CD14-positive monocyte (primary cell): ENCODE measurements around the gene NPIPA5. TPM values are rescaled to one million over a fixed set of nuclear protein-coding genes. Genes with fewer than 3 reads are reported as not detected.
"Not testable (repeated sequence)": the region's sequence is repeated elsewhere in the genome, so short reads cannot be mapped to it uniquely, and the experiment has no call there.

Experiments
- DNase-seq, 3 donors: peaks; one replicate each; pipeline ENCODE4 v3.0.0-alpha.2; 2011 to 2022
- H2AFZ ChIP-seq: 2 replicates; pipeline ENCODE4 v1.6.0; 2012; ENCODE audit warnings: mild to moderate bottlenecking, low read depth, low read length, inconsistent platforms; ENCODE audit not compliant: insufficient read depth, poor library complexity, severe bottlenecking
- H3K27ac ChIP-seq, 2 donors: 1 replicate in 1 of 2; 2 replicates in 1 of 2; pipeline ENCODE4 v1.5.1; 2012 to 2013; ENCODE audit warnings: low read length in 2 of 2, control low read depth in 1 of 2, inconsistent platforms in 1 of 2, low read depth in 1 of 2, mild to moderate bottlenecking in 1 of 2
- H3K27me3 ChIP-seq, 2 donors: one replicate each; pipeline versions ENCODE4 v1.6.0 to v1.6.1; 2011 to 2013; ENCODE audit warnings: low read length in 2 of 2; ENCODE audit not compliant: control insufficient read depth in 2 of 2, insufficient read depth in 2 of 2
- H3K36me3 ChIP-seq, 2 donors: replicated peaks in 1 of 2; 1 replicate in 1 of 2; 2 replicates in 1 of 2; pipeline versions ENCODE4 v1.5.1 to v1.6.1; 2012 to 2013; ENCODE audit warnings: low read length in 2 of 2, control low read depth in 1 of 2, inconsistent platforms in 1 of 2, mild to moderate bottlenecking in 1 of 2; ENCODE audit not compliant: insufficient read depth in 2 of 2, control insufficient read depth in 1 of 2
- H3K4me1 ChIP-seq, 2 donors: 1 replicate in 1 of 2; 2 replicates in 1 of 2; pipeline versions ENCODE4 v1.5.1 to v1.6.1; 2012 to 2013; ENCODE audit warnings: low read length in 2 of 2, control low read depth in 1 of 2, inconsistent platforms in 1 of 2, mild to moderate bottlenecking in 1 of 2, moderate library complexity in 1 of 2; ENCODE audit not compliant: insufficient read depth in 2 of 2, control insufficient read depth in 1 of 2
- H3K4me2 ChIP-seq: replicated peaks from 2 replicates; pipeline ENCODE3; 2012; ENCODE audit warnings: low read length, moderate library complexity, mild to moderate bottlenecking; ENCODE audit not compliant: poor library complexity, severe bottlenecking; ENCODE audit errors: extremely low read depth
- H3K4me3 ChIP-seq, 3 experiments: fragments of 200-600 bp in 1 of 3; sonication (generic) in 1 of 3; replicated peaks in 1 of 3; 1 replicate in 2 of 3; 2 replicates in 1 of 3; pipeline ENCODE4 v1.5.1; 2011 to 2013; ENCODE audit warnings: low read length in 3 of 3, mild to moderate bottlenecking in 3 of 3, control low read depth in 2 of 3, low read depth in 2 of 3, inconsistent platforms in 1 of 3, moderate library complexity in 1 of 3
- H3K79me2 ChIP-seq: 2 replicates; pipeline ENCODE4 v1.6.0; 2012; ENCODE audit warnings: mild to moderate bottlenecking, control low read depth, inconsistent platforms, low read length, moderate library complexity; ENCODE audit not compliant: insufficient read depth
- H3K9ac ChIP-seq: 2 replicates; pipeline ENCODE4 v1.6.0; 2017; ENCODE audit warnings: low read length, mild to moderate bottlenecking; ENCODE audit not compliant: insufficient read depth, poor library complexity, severe bottlenecking
- H3K9me3 ChIP-seq, 2 donors: replicated peaks in 1 of 2; 1 replicate in 1 of 2; 2 replicates in 1 of 2; pipeline versions ENCODE4 v1.5.1 to v1.6.1; 2012 to 2013; ENCODE audit warnings: low read length in 2 of 2, control low read depth in 1 of 2; ENCODE audit not compliant: control insufficient read depth in 1 of 2, insufficient read depth in 1 of 2
- H4K20me1 ChIP-seq: 2 replicates; pipeline ENCODE4 v1.6.0; 2012; ENCODE audit warnings: mild to moderate bottlenecking, low read length, control low read depth, moderate library complexity; ENCODE audit not compliant: insufficient read depth
- H3K27ac Mint-ChIP-seq, 7 donors: one replicate each; pipeline ENCODE4 v1.8.0; 2020; ENCODE audit warnings: mild to moderate bottlenecking in 7 of 7, mixed read lengths in 7 of 7, moderate library complexity in 6 of 7, inconsistent platforms in 2 of 7
- H3K27me3 Mint-ChIP-seq, 3 donors: one replicate each; pipeline ENCODE4 v1.8.0; 2021 to 2022; ENCODE audit warnings: low read depth in 3 of 3, mild to moderate bottlenecking in 3 of 3, mixed read lengths in 3 of 3, moderate library complexity in 3 of 3, inconsistent platforms in 1 of 3
- H3K36me3 Mint-ChIP-seq, 2 donors: one replicate each; pipeline ENCODE4 v1.8.0; 2020; ENCODE audit warnings: mixed read lengths in 2 of 2, inconsistent platforms in 1 of 2, mild to moderate bottlenecking in 1 of 2
- H3K4me1 Mint-ChIP-seq: one replicate; pipeline ENCODE4 v1.8.0; 2020; ENCODE audit warnings: mild to moderate bottlenecking, mixed read lengths
- H3K4me3 Mint-ChIP-seq, 2 donors: one replicate each; pipeline ENCODE4 v1.8.0; 2020; ENCODE audit warnings: mild to moderate bottlenecking in 2 of 2, mixed read lengths in 2 of 2, moderate library complexity in 1 of 2
- H3K9me3 Mint-ChIP-seq, 7 donors: one replicate each; pipeline ENCODE4 v1.8.0; 2020 to 2022; ENCODE audit warnings: mixed read lengths in 7 of 7, mild to moderate bottlenecking in 6 of 7, moderate library complexity in 6 of 7, inconsistent platforms in 2 of 7
- WGBS: methylation state at CpG from one replicate; pipeline ENCODE4 v1.1.5; 2013; ENCODE audit warnings: missing lambda C conversion rate; ENCODE audit not compliant: insufficient coverage; 5-methylcytosine and 5-hydroxymethylcytosine counted together
- intact Hi-C, 2 donors: fragments of 100-400 bp; cut with micrococcal nuclease; formaldehyde crosslinking; loops; one replicate each; pipeline versions ENCODE4 v1.15.0 to v1.15.1; 2023
- polyA plus RNA-seq, 3 donors: library from polyadenylated mRNA; depleted of rRNA in 1 of 3; unstranded in 2 of 3; stranded (reverse) in 1 of 3; fragments of 300-500 nt in 2 of 3; fragments of >200 nt in 1 of 3; fragmentation: Illumina TruSeq in 2 of 3; gene quantifications; 1 replicate in 2 of 3; 2 replicates in 1 of 3; pipeline ENCODE4 v1.2.3, GENCODE V29; 2012 to 2021

NPIPA5 gene
- polyA plus RNA-seq, 3 donors, result 16.2 TPM; not detected in 2

DNA sequence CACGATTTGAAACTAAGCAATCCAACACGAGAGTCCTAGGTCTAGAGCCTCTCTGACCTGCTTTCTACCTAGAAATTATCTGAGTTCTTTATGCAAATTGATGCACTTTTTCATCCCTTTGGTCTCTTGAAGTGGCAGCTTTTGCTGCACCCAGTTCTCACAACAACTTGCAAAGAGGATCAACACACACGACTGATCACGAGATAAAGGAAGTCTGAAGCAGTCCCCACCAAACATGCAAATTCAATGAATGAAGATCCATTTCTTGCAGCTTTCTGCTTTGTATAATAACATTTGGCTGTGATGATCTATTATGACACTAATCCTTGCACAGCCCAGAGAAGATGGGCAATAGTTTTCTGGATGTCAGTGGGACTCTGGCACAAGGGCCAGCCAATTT is 53.1 kb downstream of the NPIPA5 start:
- not testable (repeated sequence) for H3K4me1 ChIP-seq, H3K27me3 Mint-ChIP-seq

DNA sequence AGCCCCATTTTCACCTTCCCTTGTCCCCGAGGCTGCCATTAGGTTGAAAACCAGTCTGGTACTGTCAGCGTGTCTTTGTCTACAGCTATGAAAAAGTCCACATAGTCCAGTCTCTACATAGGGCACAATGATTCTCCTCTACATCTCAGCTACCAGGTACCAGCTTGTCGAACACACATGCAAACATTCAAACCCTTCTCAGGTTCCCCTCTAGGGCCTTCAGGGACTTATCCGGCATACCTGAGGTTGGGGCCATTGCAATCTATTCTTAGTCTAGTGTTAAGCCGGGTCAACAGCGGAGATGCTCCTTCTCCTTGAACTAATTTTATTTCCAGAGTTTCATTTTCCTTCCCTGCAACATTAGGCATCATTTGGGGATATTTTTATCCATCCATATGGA is 54.7 kb downstream of the NPIPA5 start:
- H3K36me3 ChIP-seq, H3K9me3 Mint-ChIP-seq, H3K4me3 Mint-ChIP-seq, H3K27ac ChIP-seq, H3K27ac Mint-ChIP-seq, H3K4me2 ChIP-seq, H3K4me3 ChIP-seq, H4K20me1 ChIP-seq, intact Hi-C loops, H3K27me3 ChIP-seq, H3K4me1 Mint-ChIP-seq, H3K9ac ChIP-seq, H3K9me3 ChIP-seq, H3K36me3 Mint-ChIP-seq, DNase-seq, H3K27me3 Mint-ChIP-seq, H3K4me1 ChIP-seq, H3K79me2 ChIP-seq, H2AFZ ChIP-seq: not testable (repeated sequence)
- no CpG with 5 or more reads among the region's 6 CpGs for WGBS

More for the DNA sequence above, 53.1 kb downstream of the NPIPA5 start:
- H3K36me3 Mint-ChIP-seq, H3K27ac Mint-ChIP-seq, H3K4me1 Mint-ChIP-seq, H2AFZ ChIP-seq, H3K4me3 ChIP-seq, intact Hi-C loops, H3K27me3 ChIP-seq, H3K4me3 Mint-ChIP-seq, DNase-seq, H3K36me3 ChIP-seq, H3K4me2 ChIP-seq, H3K27ac ChIP-seq, H3K9me3 Mint-ChIP-seq, H3K9ac ChIP-seq, H4K20me1 ChIP-seq, H3K79me2 ChIP-seq, H3K9me3 ChIP-seq: not testable (repeated sequence)
- no CpG with 5 or more reads among the region's 4 CpGs for WGBS

DNA sequence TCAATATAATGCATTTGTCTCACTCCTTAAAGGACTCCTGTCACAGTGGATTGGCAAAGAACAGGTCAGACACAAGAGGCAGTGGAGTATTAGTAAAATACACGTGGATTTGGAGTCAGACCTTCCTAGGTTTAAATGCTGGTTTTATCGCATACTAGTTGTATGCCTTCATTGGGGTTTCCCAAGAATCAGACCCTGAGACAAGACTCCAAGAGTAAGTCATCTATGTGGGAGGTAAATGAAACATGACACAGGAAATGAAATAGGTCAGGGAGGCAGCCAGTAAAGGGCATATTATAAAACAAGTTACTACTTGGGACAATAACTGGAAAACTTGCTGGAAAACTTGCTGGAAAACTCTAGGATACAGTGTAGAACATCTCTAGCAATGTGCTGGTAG is 56.9 kb downstream of the NPIPA5 start:
- H3K36me3 Mint-ChIP-seq, H3K9ac ChIP-seq, H3K4me3 Mint-ChIP-seq, H3K27me3 Mint-ChIP-seq, DNase-seq, H3K4me1 ChIP-seq, intact Hi-C loops, H3K27ac Mint-ChIP-seq, H3K27me3 ChIP-seq, H4K20me1 ChIP-seq, H3K9me3 Mint-ChIP-seq, H3K79me2 ChIP-seq, H3K4me3 ChIP-seq, H3K27ac ChIP-seq, H2AFZ ChIP-seq, H3K36me3 ChIP-seq, H3K4me1 Mint-ChIP-seq, H3K9me3 ChIP-seq, H3K4me2 ChIP-seq: not testable (repeated sequence)
- no CpG with 5 or more reads among the region's 2 CpGs for WGBS

DNA sequence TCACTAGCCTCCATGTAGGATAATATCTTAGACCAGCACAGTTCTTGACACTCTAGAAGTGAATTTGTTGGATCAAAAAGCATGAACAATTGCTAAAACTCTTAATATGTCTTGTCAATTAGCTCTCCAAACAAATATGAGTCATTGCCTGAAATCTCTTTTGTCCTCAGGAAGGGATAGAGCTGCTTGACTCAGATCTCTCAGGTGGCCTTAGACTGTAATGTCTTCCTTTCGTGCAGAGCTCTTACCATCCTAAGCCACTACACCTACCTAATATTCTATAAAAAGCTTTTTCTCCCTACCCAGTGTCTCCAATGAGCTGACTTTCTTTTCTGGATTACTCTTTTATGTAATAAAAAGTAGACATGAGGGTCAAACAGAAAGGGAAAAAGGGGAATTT is 63.5 kb downstream of the NPIPA5 start:
- H3K4me3 ChIP-seq, H3K4me2 ChIP-seq, H3K27me3 ChIP-seq, H3K27ac Mint-ChIP-seq, H3K79me2 ChIP-seq, H3K27ac ChIP-seq, H3K4me3 Mint-ChIP-seq, H3K9ac ChIP-seq, H3K4me1 Mint-ChIP-seq, H3K36me3 ChIP-seq, H2AFZ ChIP-seq, intact Hi-C loops, DNase-seq, H3K9me3 Mint-ChIP-seq, H4K20me1 ChIP-seq, H3K4me1 ChIP-seq, H3K36me3 Mint-ChIP-seq, H3K27me3 Mint-ChIP-seq, H3K9me3 ChIP-seq: not testable (repeated sequence)
- no CpG with 5 or more reads among the region's 1 CpG for WGBS
